ENCODE results near the gene TLK1. TPM values are rescaled to one million over a fixed set of nuclear protein-coding genes. Genes with fewer than 3 reads are reported as not detected.
A peak's percentile ranks its signal among the peaks of the same experiment; 100 is the strongest.

TLK1 gene
- total and polyA plus RNA-seq, 9 of the 15 experiments (the other 6 are each of a cell fraction or from before 2014, with no cell fraction given), result 20.2 to 101 (median 40.5) TPM

DNA sequence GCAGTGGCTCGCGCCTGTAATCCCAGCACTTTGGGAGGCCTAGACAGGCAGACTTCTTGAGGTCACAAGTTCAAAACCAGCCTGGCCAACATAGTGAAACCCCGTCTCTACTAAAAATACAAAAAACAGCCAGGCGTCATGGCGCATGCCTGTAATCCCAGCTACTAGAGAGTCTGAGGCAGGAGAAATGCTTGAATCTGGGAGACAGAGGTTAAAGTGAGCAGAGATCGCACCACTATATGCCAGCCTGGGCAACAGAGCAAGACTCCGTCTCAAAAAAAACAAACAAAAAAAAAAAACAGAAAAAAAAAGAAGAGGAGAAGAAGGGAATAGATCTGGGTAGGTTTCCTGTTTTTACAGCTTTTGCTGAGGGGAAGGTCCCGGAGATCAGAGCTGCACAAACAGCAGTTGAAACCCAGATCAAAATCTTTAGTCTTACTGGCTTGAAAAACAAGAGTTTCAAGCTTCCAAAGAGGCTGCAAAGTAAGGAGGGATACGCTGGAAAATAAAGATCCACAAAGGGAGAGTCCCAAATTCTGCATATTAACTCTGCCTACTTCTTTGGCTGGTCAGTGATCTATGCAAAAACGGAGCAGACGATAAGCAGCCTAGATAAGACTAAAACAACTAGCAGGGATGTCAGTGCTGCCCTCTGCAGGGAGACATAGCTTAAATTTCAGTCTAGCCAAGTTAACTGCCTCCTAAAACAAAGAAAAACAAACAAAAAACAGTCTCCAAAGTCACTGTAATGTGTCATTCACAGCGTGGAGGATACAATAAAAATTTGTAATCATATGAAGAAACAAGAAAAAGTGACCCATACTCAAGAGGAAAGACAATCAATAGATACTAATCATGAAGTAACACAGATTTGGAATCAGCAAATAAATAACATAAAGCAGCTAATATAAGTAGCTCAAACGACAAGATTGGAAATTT, 74.1 kb downstream of the TLK1 start:
- ATAC-seq (peak; percentile 82), DNase-seq (ENCODE audit: extremely low read depth in 1 of 4, low spot score in 3 of 4) (peak; percentile 37 to 75 (median 58)), FAIRE-seq (peak; percentile 80)
- POLR2A ChIA-PET, result interaction anchor here (0.5 to 1.8 kb wide), 12 partner anchors 9 to 1073 kb away, joined by 3 to 5 read pairs (median 4); partner anchors contain the start of genes DCAF17 and METTL8
- intact Hi-C loops (cut with micrococcal nuclease), result loop anchor here (2.0 to 10.0 kb wide), 3 partner anchors 72 to 328 kb away; no protein-coding TSS in a partner anchor
- in situ Hi-C loops (cut with MboI), result no loop called here
- CTCF ChIA-PET (ENCODE audit: low intra/inter-chr PET ratio), result no interaction called here
- Histone ChIP-seq H3K36me3 (ENCODE audit: control insufficient read depth, insufficient read depth, low read length) (peaks cover 18% of the 10 kb centered on the region), H3K4me2 (ENCODE audit: insufficient read depth, low read length) (peak overlapping the region; percentile 36), H3K9me1 (ENCODE audit: control insufficient read depth, insufficient read depth, low read length) (no peaks in the 10 kb centered on the region), H3K9ac (ENCODE audit: insufficient read depth in 1 of 2, low read depth in 2 of 2, low read length in 2 of 2) (peak overlapping the region in 1 of 2 experiments; percentile 28; a peak in 1 of 4 replicates), H3K4me1 (replicated peaks in 1 of 2; ENCODE audit: control insufficient read depth in 2 of 2, insufficient read depth in 2 of 2, low read length in 2 of 2) (peaks cover 0 to 21% of the 10 kb centered on the region in 2 experiments; a peak in 2 of 5 replicates), H3K27ac (ENCODE audit: extremely low read depth, low read depth, low read length) (peak overlapping the region; percentile 19; the same call in 1 of the 3 replicates), H3K4me3 (no peak overlapping the region), H3K9me3 (replicated peaks; ENCODE audit: control insufficient read depth, insufficient read depth, low read depth, low read length) (no peaks in the 10 kb centered on the region), H2AFZ (ENCODE audit: low read depth, low read length) (no peak overlapping the region), H3K79me2 (ENCODE audit: control insufficient read depth, insufficient read depth, low read length) (peaks cover 99% of the 10 kb centered on the region), H4K20me1 (replicated peaks; ENCODE audit: control insufficient read depth, insufficient read depth, low read length) (peaks cover 12% of the 10 kb centered on the region), H3K27me3 (ENCODE audit: control insufficient read depth in 2 of 2, insufficient read depth in 2 of 2, low read length in 2 of 2) (no peaks in the 10 kb centered on the region)
- WGBS (ENCODE audit: insufficient coverage, low coverage, missing lambda C conversion rate), result 43% methylated on average over 13 of the region's 13 CpGs
- no TSS peak for BruUV-seq (replicated peaks)
- TF ChIP-seq NFIX (CRISPR knock-in tag; IDR thresholded peaks at IDR 0.05; ENCODE audit: low read depth), result no peak
- TF ChIP-seq MBD1 (CRISPR knock-in tag; IDR thresholded peaks at IDR 0.05), result 0 out of 2 replicates have a peak, but pooled peaks have one; percentile 27
- TF ChIP-seq, protein P1, sequence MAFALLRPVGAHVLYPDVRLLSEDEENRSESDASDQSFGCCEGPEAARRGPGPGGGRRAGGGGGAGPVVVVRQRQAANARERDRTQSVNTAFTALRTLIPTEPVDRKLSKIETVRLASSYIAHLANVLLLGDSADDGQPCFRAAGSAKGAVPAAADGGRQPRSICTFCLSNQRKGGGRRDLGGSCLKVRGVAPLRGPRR (CRISPR knock-in tag; IDR thresholded peaks at IDR 0.05), result no peak
- 0 out of 2 replicates have a peak, but pooled peaks have one; percentile 15 for TF ChIP-seq ZNF121 (CRISPR knock-in tag; conservative IDR thresholded peaks at IDR 0.05)
- TF ChIP-seq SMAD4 (CRISPR knock-in tag; conservative IDR thresholded peaks at IDR 0.05), result peak; percentile 99
- TF ChIP-seq FOXM1 (IDR thresholded peaks at IDR 0.05; ENCODE audit: low read depth), result peak; percentile 53; the same call in 1 of the 2 replicates
- no peak for TF ChIP-seq FOXM1 (CRISPR knock-in tag; IDR thresholded peaks at IDR 0.05; ENCODE audit: low read depth)
- TF ChIP-seq USF2 (CRISPR knock-in tag; IDR thresholded peaks at IDR 0.05), result no peak
- no peak; the same call in none of the 2 replicates for TF ChIP-seq SMARCA5 (IDR thresholded peaks at IDR 0.05)
- no peak for TF ChIP-seq ZNF79 (CRISPR knock-in tag; IDR thresholded peaks at IDR 0.05; ENCODE audit: low read depth)
- peak; percentile 50; the same call in 1 of the 2 replicates for TF ChIP-seq CC2D1A (IDR thresholded peaks at IDR 0.05)
- TF ChIP-seq MYBL2 (IDR thresholded peaks at IDR 0.05; ENCODE audit: low read depth), result peak; percentile 47
- TF ChIP-seq MYBL2 (CRISPR knock-in tag; IDR thresholded peaks at IDR 0.05; ENCODE audit: borderline replicate concordance), result no peak
- peak; percentile 34 for TF ChIP-seq POLR2B (IDR thresholded peaks at IDR 0.05; ENCODE audit: low read depth, partially characterized antibody)
- no peak for TF ChIP-seq PTRF (tag; IDR thresholded peaks at IDR 0.05)
- no peak for TF ChIP-seq ELF2 (CRISPR knock-in tag; IDR thresholded peaks at IDR 0.05)
- TF ChIP-seq NR4A1 (CRISPR knock-in tag; IDR thresholded peaks at IDR 0.05), result no peak
- TF ChIP-seq NR4A1 (tag; IDR thresholded peaks at IDR 0.05), result no peak
- peak; percentile 53 to 54 for TF ChIP-seq RAD21 (CRISPR knock-in tag; conservative IDR thresholded peaks at IDR 0.05 in 1 of 2, IDR thresholded peaks at IDR 0.05 in 1 of 2)

All from K562 (cell line).